ENCODE results near the gene ELP2.

ELP2 gene

DNA sequence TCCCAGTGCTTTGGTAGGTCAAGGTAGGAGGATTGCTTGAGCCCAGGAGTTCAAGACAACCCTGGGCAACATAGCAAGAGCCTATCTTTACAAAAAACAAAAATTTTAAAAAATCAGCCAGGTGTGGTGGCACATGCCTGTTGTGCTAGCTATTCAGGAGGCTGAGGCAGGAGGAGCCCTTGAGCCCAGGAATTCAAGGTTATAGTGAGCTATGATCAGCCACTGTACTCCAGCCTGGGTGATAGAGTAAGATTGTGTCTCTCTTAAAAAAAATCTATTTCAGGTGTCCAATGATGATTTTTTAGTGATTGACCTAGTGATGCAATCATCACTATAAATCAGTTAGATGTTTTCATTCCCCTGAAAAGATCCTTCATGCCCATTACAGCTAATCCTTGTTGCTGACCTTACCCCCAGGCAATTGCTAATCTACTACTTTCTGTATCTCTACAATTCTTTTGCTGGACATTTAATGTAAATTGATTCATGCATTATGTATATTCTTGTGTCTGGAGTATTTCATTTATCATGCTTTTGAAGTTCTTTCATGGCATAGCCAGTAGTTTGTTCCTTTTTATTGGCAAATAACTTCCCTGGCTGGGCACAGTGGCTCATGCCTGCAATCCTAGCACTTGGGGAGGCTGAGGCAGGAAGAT lies 67.9 kb downstream of the ELP2 start:
- TF ChIP-seq, protein P1, sequence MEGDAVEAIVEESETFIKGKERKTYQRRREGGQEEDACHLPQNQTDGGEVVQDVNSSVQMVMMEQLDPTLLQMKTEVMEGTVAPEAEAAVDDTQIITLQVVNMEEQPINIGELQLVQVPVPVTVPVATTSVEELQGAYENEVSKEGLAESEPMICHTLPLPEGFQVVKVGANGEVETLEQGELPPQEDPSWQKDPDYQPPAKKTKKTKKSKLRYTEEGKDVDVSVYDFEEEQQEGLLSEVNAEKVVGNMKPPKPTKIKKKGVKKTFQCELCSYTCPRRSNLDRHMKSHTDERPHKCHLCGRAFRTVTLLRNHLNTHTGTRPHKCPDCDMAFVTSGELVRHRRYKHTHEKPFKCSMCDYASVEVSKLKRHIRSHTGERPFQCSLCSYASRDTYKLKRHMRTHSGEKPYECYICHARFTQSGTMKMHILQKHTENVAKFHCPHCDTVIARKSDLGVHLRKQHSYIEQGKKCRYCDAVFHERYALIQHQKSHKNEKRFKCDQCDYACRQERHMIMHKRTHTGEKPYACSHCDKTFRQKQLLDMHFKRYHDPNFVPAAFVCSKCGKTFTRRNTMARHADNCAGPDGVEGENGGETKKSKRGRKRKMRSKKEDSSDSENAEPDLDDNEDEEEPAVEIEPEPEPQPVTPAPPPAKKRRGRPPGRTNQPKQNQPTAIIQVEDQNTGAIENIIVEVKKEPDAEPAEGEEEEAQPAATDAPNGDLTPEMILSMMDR (conservative IDR thresholded peaks at IDR 0.05; ENCODE audit: control insufficient read depth, insufficient read depth, low read depth, low read length), result no peak
- DNase-seq (ENCODE audit: low read depth), result no peak
- H3K4me3 ChIP-seq (ENCODE audit: control insufficient read depth, low read depth, low read length), result no peak overlapping the region

DNA sequence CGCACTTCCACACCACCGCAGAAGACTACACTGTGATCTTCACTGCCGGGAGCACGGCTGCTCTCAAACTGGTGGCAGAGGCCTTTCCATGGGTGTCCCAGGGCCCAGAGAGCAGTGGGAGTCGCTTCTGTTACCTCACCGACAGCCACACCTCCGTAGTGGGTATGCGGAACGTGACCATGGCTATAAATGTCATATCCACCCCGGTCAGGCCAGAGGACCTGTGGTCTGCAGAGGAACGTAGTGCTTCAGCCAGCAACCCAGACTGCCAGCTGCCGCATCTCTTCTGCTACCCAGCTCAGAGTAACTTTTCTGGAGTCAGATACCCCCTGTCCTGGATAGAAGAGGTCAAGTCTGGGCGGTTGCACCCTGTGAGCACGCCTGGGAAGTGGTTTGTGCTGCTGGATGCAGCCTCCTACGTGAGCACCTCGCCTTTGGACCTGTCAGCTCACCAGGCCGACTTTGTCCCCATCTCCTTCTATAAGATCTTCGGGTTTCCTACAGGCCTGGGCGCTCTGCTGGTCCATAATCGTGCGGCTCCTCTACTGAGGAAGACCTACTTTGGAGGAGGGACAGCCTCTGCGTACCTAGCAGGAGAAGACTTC lies 70.1 kb downstream of the ELP2 start:
- H3K4me3 ChIP-seq (ENCODE audit: control insufficient read depth, low read depth, low read length), result no peak overlapping the region
- TF ChIP-seq, protein P1 (conservative IDR thresholded peaks at IDR 0.05; ENCODE audit: control insufficient read depth, insufficient read depth, low read depth, low read length), result no peak
- no peak for DNase-seq (ENCODE audit: low read depth)

DNA sequence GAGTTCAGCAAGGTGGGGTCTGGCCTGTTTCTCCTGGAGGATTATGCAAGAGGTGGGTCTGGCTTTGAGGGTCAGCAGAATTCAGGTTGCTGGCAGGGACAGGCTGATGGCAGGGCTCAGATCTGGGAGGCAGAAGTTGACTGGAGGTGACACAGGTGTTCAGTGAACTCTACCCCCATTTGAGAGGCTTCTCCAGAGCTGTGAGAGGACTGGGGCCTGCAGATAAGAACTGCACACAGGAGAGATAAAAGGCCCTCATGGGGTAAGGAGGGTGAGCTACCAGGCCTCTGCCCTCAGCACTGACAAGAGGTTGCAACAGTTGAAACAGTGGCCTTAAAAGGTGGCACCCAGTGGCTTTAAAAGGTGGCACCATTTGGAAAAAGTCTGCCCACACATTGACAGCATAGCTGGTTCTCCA lies 70.7 kb downstream of the ELP2 start:
- DNase-seq (ENCODE audit: low read depth), result no peak
- no peak overlapping the region for H3K4me3 ChIP-seq (ENCODE audit: control insufficient read depth, low read depth, low read length)
- TF ChIP-seq, protein P1 (conservative IDR thresholded peaks at IDR 0.05; ENCODE audit: control insufficient read depth, insufficient read depth, low read depth, low read length), result no peak

DNA sequence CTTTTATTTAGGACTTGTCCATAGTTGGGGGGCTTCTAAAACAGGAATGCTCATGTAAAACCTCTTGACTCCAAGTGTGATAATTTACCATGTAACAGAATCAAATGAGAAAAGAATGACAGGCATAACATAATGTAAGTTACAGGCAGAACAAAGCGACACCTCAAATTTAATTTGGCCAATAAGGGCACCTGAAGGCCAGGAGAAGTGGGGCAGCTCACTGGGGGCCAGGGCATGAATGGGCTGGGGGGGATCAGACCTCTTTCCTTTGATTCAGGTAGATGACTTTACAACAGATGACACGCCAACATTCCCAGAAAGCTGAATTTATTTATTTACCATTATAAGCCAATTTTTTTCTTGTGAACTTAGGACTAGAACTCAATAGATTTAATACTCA lies 72.1 kb downstream of the ELP2 start:
- DNase-seq (ENCODE audit: low read depth), result no peak
- no peak overlapping the region for H3K4me3 ChIP-seq (ENCODE audit: control insufficient read depth, low read depth, low read length)
- TF ChIP-seq, protein P1 (conservative IDR thresholded peaks at IDR 0.05; ENCODE audit: control insufficient read depth, insufficient read depth, low read depth, low read length), result no peak

DNA sequence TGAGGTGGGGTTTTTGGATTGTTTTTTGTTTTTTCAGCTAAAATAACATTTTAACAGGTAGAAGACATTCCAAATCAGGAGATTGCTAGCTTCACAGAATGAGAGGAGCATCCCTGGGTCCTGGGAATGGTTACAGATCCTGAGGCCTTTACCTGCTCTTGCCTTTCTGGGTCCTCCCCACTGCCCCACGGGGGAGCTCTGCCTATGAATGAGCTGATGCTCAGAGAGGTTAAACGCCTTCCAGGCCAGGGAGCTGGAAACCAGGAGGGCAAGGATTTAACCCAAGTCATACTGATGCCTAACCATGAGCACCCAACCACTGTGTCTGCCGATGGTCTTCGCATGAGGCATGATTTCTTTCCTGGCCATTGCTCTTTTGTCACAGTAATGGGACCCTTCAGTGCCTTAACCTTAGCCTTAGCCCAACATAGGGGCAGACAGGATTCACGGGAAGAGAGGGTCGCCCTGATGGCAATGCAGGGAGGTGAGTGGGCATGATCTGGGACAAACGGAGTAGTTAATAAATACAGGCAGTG lies 73.7 kb downstream of the ELP2 start:
- TF ChIP-seq, protein P1 (conservative IDR thresholded peaks at IDR 0.05; ENCODE audit: control insufficient read depth, insufficient read depth, low read depth, low read length), result no peak
- DNase-seq (ENCODE audit: low read depth), result no peak
- H3K4me3 ChIP-seq (ENCODE audit: control insufficient read depth, low read depth, low read length), result no peak overlapping the region

DNA sequence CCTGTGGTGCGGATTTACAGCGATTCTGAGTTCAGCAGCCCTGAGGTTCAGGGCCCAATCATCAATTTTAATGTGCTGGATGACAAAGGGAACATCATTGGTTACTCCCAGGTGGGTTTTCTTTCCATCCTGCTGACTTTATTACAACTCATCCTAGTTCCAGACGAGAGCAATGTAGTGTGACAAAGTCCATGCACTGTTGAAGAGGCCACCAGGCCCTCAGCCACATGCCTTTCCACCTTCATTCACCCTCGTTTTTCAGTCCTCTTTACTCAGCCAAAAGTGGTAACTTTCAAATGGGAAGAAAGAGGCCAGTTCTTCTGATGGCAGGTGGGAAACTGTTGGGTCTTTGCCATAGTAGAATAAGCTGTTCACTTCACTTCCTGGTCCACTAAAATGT lies 75.5 kb downstream of the ELP2 start:
- TF ChIP-seq, protein P1 (conservative IDR thresholded peaks at IDR 0.05; ENCODE audit: control insufficient read depth, insufficient read depth, low read depth, low read length), result no peak
- no peak overlapping the region for H3K4me3 ChIP-seq (ENCODE audit: control insufficient read depth, low read depth, low read length)
- no peak for DNase-seq (ENCODE audit: low read depth)

All from fibroblast of mammary gland (primary cell).